MM.1S (cell line): Measurements from ENCODE around the gene SHFL.

ENCODE experiments used
- CTCF ChIP-seq: fragments of 300-600 bp; sonication (generic); IDR thresholded peaks from 2 replicates; pipeline ENCODE4 v1.5.1; 2016; ENCODE audit warnings: antibody characterized with exemption, low read length, mixed read lengths
- EZH2 ChIP-seq: fragments of 300-600 bp; sonication (generic); optimal IDR thresholded peaks from 2 replicates; pipeline ENCODE3; 2017; ENCODE audit warnings: low read depth, mild to moderate bottlenecking, antibody characterized with exemption, low read length, mixed read lengths
- EZH2phosphoT487 ChIP-seq: fragments of 300-600 bp; sonication (generic); IDR thresholded peaks from 2 replicates; pipeline ENCODE4 v1.6.1; 2018; ENCODE audit warnings: antibody characterized with exemption, low read length

GRCh38 chr19:10136936-10137335 is 50.8 kb downstream of the SHFL start:
- TF ChIP-seq CTCF (no peak), EZH2 (no peak), EZH2phosphoT487 (no peak)
